Endometrium (tissue), 2 donors: ENCODE results near the gene TBC1D17.

Source experiments
- FAIRE-seq: peaks from 2 replicates; lab custom pipeline; 2012; peaks lifted over from hg19 to GRCh38; lab: Jason Lieb, UNC
- donor health status: control.
- donor health status: control.

Gene TBC1D17

GRCh38 chr19:49848938-49849337 is 28.6 kb upstream of the TBC1D17 start:
- no peak for FAIRE-seq

- no peak for FAIRE-seq
These were observed 27.9 kb upstream of the TBC1D17 start for GRCh38 chr19:49849433-49850220.

GRCh38 chr19:49850221-49850486 is 27.3 kb upstream of the TBC1D17 start:
- no peak for FAIRE-seq

- FAIRE-seq = no peak
These were observed 26.8 kb upstream of the TBC1D17 start, which contains the start of gene PTOV1 for GRCh38 chr19:49850487-49851342. Gene PTOV1, plus strand, starts transcription at chr19:49851159.

- FAIRE-seq = no peak
These were observed 25.8 kb upstream of the TBC1D17 start for GRCh38 chr19:49851456-49852259.

GRCh38 chr19:49852631-49853126 is 24.8 kb upstream of the TBC1D17 start:
- FAIRE-seq = no peak

- FAIRE-seq = no peak
These were observed 23.6 kb upstream of the TBC1D17 start for GRCh38 chr19:49853852-49854377.

GRCh38 chr19:49854378-49855263 is 22.9 kb upstream of the TBC1D17 start:
- no peak for FAIRE-seq

GRCh38 chr19:49855277-49855675 is 22.2 kb upstream of the TBC1D17 start:
- FAIRE-seq = no peak

GRCh38 chr19:49855676-49856573 is 21.6 kb upstream of the TBC1D17 start:
- no peak for FAIRE-seq

GRCh38 chr19:49856574-49857021 is 20.9 kb upstream of the TBC1D17 start:
- FAIRE-seq = no peak

GRCh38 chr19:49857061-49857837 is 20.3 kb upstream of the TBC1D17 start:
- no peak for FAIRE-seq

GRCh38 chr19:49857838-49858087 is 19.7 kb upstream of the TBC1D17 start:
- FAIRE-seq = no peak

GRCh38 chr19:49858088-49858985 is 19.2 kb upstream of the TBC1D17 start:
- FAIRE-seq = no peak

GRCh38 chr19:49859682-49860335 is 17.7 kb upstream of the TBC1D17 start:
- no peak for FAIRE-seq

GRCh38 chr19:49860336-49861102 is 17.0 kb upstream of the TBC1D17 start:
- FAIRE-seq = no peak

- FAIRE-seq = no peak
These were observed 16.4 kb upstream of the TBC1D17 start for GRCh38 chr19:49861107-49861506.
